ENCODE results near the gene LMAN1L. TPM values are rescaled to one million over a fixed set of nuclear protein-coding genes. Genes with fewer than 3 reads are reported as not detected.

The LMAN1L gene
- total RNA-seq, 2 experiments from 2014 or later, result 0.09 to 0.38 TPM

- no peak overlapping the region for H3K4me3 ChIP-seq (ENCODE audit: low read depth, low read length, poor library complexity, severe bottlenecking)
- H4K20me1 ChIP-seq (ENCODE audit: insufficient read depth, low read length), result peaks cover 5% of the 10 kb centered on the region
- no peak overlapping the region for H2AFZ ChIP-seq (ENCODE audit: low read length)
- TF ChIP-seq CTCF (conservative IDR thresholded peaks at IDR 0.05; ENCODE audit: low read length), result no peak
- no peak for TF ChIP-seq EZH2phosphoT487 (IDR thresholded peaks at IDR 0.05; ENCODE audit: borderline replicate concordance, low read depth, low read length)
- CTCF ChIA-PET (ENCODE audit: unreplicated experiment), result interaction anchor here (0.6 to 1.1 kb wide), 6 partner anchors 13 to 456 kb away, joined by 3 to 6 read pairs (median 4); no protein-coding TSS in a partner anchor
- POLR2A ChIA-PET, result interaction anchor here (0.5 to 2.5 kb wide), 11 partner anchors 11 to 639 kb away, joined by 3 to 21 read pairs (median 4); no protein-coding TSS in a partner anchor
- H3K4me2 ChIP-seq (ENCODE audit: low read length), result peak overlapping the region; percentile 67
- intact Hi-C loops (cut with micrococcal nuclease; ENCODE audit: unreplicated experiment), result no loop called here
- DNase-seq (ENCODE audit: low spot score), result no peak
- H3K4me1 ChIP-seq (ENCODE audit: insufficient read depth, low read length, poor library complexity, severe bottlenecking), result peaks cover 38% of the 10 kb centered on the region
- H3K9me2 ChIP-seq (ENCODE audit: insufficient read depth, low read length), result no peaks in the 10 kb centered on the region
- peaks cover 16% of the 10 kb centered on the region for H3K9me3 ChIP-seq (ENCODE audit: low read length)
- no TSS peak for BruUV-seq (replicated peaks)
- peaks cover 37% of the 10 kb centered on the region for H3K36me3 ChIP-seq (ENCODE audit: insufficient read depth, low read length)
- H3K79me2 ChIP-seq (ENCODE audit: insufficient read depth, low read depth, low read length), result peaks cover 65% of the 10 kb centered on the region
- H3K27ac ChIP-seq (ENCODE audit: low read depth, low read length, poor library complexity, severe bottlenecking), result peak overlapping the region; percentile 60
Measured at GRCh38 chr15:74869372-74869725, 56.7 kb downstream of the LMAN1L start.

DNA sequence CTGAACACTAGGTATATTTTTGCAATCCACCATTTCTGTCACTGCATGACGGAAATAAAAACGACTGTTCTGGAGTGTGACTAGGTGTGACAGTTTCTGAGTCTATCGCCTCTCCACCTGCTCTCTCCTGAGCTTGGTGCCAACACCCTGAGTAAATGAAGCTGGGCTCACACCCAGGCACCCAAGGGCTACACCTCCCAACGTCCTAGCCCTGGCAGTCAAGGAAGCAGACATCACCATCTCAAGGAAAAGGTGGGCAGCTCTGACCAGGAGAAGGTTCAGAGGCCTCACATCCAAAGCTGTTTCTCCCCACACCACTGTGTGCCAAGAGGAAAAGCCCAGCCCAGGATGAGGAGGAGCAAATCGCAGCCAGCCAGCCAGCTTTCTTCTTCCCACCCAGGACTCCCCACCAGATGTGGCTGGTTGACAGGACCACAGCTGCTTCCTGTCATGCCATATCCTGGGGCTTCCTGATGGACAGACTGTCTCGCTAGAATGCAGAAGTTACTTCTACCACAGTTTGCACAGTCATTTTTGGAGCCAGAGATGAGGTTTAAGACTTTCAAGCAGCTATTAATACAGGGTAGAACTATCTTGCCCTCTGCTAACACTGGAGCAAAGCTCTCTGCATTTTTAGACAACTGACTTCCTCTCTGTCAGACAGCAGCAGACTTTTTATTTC is 57.2 kb downstream of the LMAN1L start:
- no peak overlapping the region for H2AFZ ChIP-seq (ENCODE audit: low read length)
- peaks cover 65% of the 10 kb centered on the region for H3K79me2 ChIP-seq (ENCODE audit: insufficient read depth, low read depth, low read length)
- BruUV-seq (replicated peaks), result no TSS peak
- ChIA-PET CTCF (ENCODE audit: unreplicated experiment) (interaction anchor here (0.6 to 1.1 kb wide), 8 partner anchors 11 to 457 kb away, joined by 3 to 6 read pairs (median 4); no protein-coding TSS in a partner anchor), POLR2A (interaction anchor here (0.6 to 2.5 kb wide), 12 partner anchors 11 to 638 kb away, joined by 3 to 21 read pairs (median 4); no protein-coding TSS in a partner anchor)
- H4K20me1 ChIP-seq (ENCODE audit: insufficient read depth, low read length), result peaks cover 5% of the 10 kb centered on the region
- peak overlapping the region; percentile 67 for H3K4me2 ChIP-seq (ENCODE audit: low read length)
- H3K4me1 ChIP-seq (ENCODE audit: insufficient read depth, low read length, poor library complexity, severe bottlenecking), result peaks cover 38% of the 10 kb centered on the region
- H3K4me3 ChIP-seq (ENCODE audit: low read depth, low read length, poor library complexity, severe bottlenecking), result peak overlapping the region; percentile 38
- TF ChIP-seq EZH2phosphoT487 (IDR thresholded peaks at IDR 0.05; ENCODE audit: borderline replicate concordance, low read depth, low read length), result no peak
- TF ChIP-seq CTCF (conservative IDR thresholded peaks at IDR 0.05; ENCODE audit: low read length), result no peak
- DNase-seq (ENCODE audit: low spot score), result peak; percentile 76
- H3K27ac ChIP-seq (ENCODE audit: low read depth, low read length, poor library complexity, severe bottlenecking), result peak overlapping the region; percentile 60
- intact Hi-C loops (cut with micrococcal nuclease; ENCODE audit: unreplicated experiment), result no loop called here
- H3K36me3 ChIP-seq (ENCODE audit: insufficient read depth, low read length), result peaks cover 34% of the 10 kb centered on the region
- H3K9me3 ChIP-seq (ENCODE audit: low read length), result peaks cover 16% of the 10 kb centered on the region
- no peaks in the 10 kb centered on the region for H3K9me2 ChIP-seq (ENCODE audit: insufficient read depth, low read length)
